Neural cell (in vitro differentiated cells): Measurements from ENCODE around the gene IL1RAP. TPM values are rescaled to one million over a fixed set of nuclear protein-coding genes. Genes with fewer than 3 reads are reported as not detected.

Source experiments
- H2AFZ ChIP-seq: fragments of 200-600, 300-800 bp; sonication (generic), shearing (Covaris generic); 2 replicates; pipeline ENCODE4 v1.6.0; 2014; ENCODE audit warnings: low read depth, mild to moderate bottlenecking, antibody characterized with exemption, low read length, moderate library complexity
- H3F3A ChIP-seq: fragments of 200-600 bp; shearing (Covaris generic); 2 replicates; pipeline ENCODE4 v1.6.1; 2016; ENCODE audit warnings: mild to moderate bottlenecking, moderate library complexity, mixed read lengths, antibody characterized with exemption, low read length; ENCODE audit not compliant: insufficient read depth, poor library complexity, severe bottlenecking
- H3K27ac ChIP-seq: fragments of 200-600, 300-800 bp; sonication (generic), shearing (Covaris generic); 2 replicates; pipeline ENCODE4 v1.5.1; 2014; ENCODE audit warnings: mild to moderate bottlenecking, low read length, moderate library complexity
- H3K27me3 ChIP-seq: fragments of 300-800, 200-600 bp; sonication (generic), shearing (Covaris generic); 2 replicates; pipeline ENCODE4 v1.6.0; 2014; ENCODE audit warnings: mild to moderate bottlenecking, low read depth, low read length, moderate library complexity; ENCODE audit not compliant: insufficient read depth
- H3K36me3 ChIP-seq: fragments of 300-800, 200-600 bp; sonication (generic), shearing (Covaris generic); 2 replicates; pipeline ENCODE4 v1.5.1; 2014; ENCODE audit warnings: mild to moderate bottlenecking, antibody characterized with exemption, low read length, moderate library complexity; ENCODE audit not compliant: insufficient read depth
- H3K4me2 ChIP-seq: fragments of 300-800, 200-600 bp; sonication (generic), shearing (Covaris generic); 2 replicates; pipeline ENCODE4 v1.6.0; 2014; ENCODE audit warnings: mild to moderate bottlenecking, low read length
- H3K4me3 ChIP-seq: fragments of 300-800, 200-600 bp; sonication (generic), shearing (Covaris generic); 2 replicates; pipeline ENCODE4 v1.5.1; 2014; ENCODE audit warnings: mild to moderate bottlenecking, low read length, moderate library complexity
- H3K79me2 ChIP-seq: fragments of 200-600 bp; shearing (Covaris generic); replicated peaks from 2 replicates; pipeline ENCODE4 v1.6.0; 2014; ENCODE audit warnings: mild to moderate bottlenecking, low read length, moderate library complexity; ENCODE audit not compliant: insufficient read depth
- H3K9ac ChIP-seq: fragments of 300-800, 200-600 bp; sonication (generic), shearing (Covaris generic); 2 replicates; pipeline ENCODE4 v1.6.1; 2016; ENCODE audit warnings: mild to moderate bottlenecking, low read length, mixed read lengths
- H3K9me2 ChIP-seq: fragments of 200-600 bp; shearing (Covaris generic); 2 replicates; pipeline ENCODE4 v1.6.1; 2016; ENCODE audit warnings: mild to moderate bottlenecking, low read length, mixed read lengths; ENCODE audit not compliant: insufficient read depth
- H3K9me3 ChIP-seq: fragments of 200-600, 300-800 bp; sonication (generic), shearing (Covaris generic); 2 replicates; pipeline ENCODE4 v1.6.1; 2016; ENCODE audit warnings: mild to moderate bottlenecking, mixed run types, low read length, moderate library complexity, mixed read lengths
- H4K20me1 ChIP-seq: fragments of 200-600 bp; shearing (Covaris generic); 2 replicates; pipeline ENCODE4 v1.6.1; 2016; ENCODE audit warnings: mild to moderate bottlenecking, mixed run types; ENCODE audit not compliant: insufficient read depth
- CTCF ChIP-seq: fragments of 450-650 bp; IDR thresholded peaks from 2 replicates; pipeline ENCODE4 v1.5.1; 2014; ENCODE audit warnings: antibody characterized with exemption, mild to moderate bottlenecking, moderate library complexity; ENCODE audit not compliant: poor library complexity, severe bottlenecking
- EP300 ChIP-seq: fragments of 450-650 bp; conservative IDR thresholded peaks from 2 replicates; pipeline ENCODE4 v1.6.1; 2014; ENCODE audit warnings: antibody characterized with exemption, mild to moderate bottlenecking, moderate library complexity; ENCODE audit not compliant: poor library complexity, severe bottlenecking
- EZH2 ChIP-seq: fragments of 200-600, 300-800 bp; shearing (Covaris generic), sonication (generic); IDR thresholded peaks from 2 replicates; pipeline ENCODE4 v1.6.1; 2014; ENCODE audit warnings: antibody characterized with exemption, low read length, borderline replicate concordance, mild to moderate bottlenecking; ENCODE audit not compliant: insufficient read depth, poor library complexity, severe bottlenecking
- MXI1 ChIP-seq: fragments of 450-650 bp; conservative IDR thresholded peaks from 2 replicates; pipeline ENCODE4 v1.6.1; 2014; ENCODE audit warnings: antibody characterized with exemption, mild to moderate bottlenecking; ENCODE audit not compliant: poor library complexity, severe bottlenecking
- POLR2AphosphoS5 ChIP-seq: IDR thresholded peaks from 2 replicates; pipeline ENCODE4 v1.6.1; 2012
- RAD21 ChIP-seq: fragments of 450-650 bp; conservative IDR thresholded peaks from 2 replicates; pipeline ENCODE4 v1.6.1; 2014; ENCODE audit warnings: antibody characterized with exemption, mild to moderate bottlenecking, moderate library complexity
- REST ChIP-seq: IDR thresholded peaks from 2 replicates; pipeline ENCODE4 v1.6.1; 2012; ENCODE audit warnings: borderline replicate concordance
- SMC3 ChIP-seq: fragments of 450-650 bp; conservative IDR thresholded peaks from 2 replicates; pipeline ENCODE4 v1.6.1; 2014; ENCODE audit warnings: antibody characterized with exemption, mild to moderate bottlenecking, moderate library complexity; ENCODE audit not compliant: poor library complexity
- TAF1 ChIP-seq: IDR thresholded peaks from 2 replicates; pipeline ENCODE4 v1.6.1; 2012; ENCODE audit warnings: low read depth
- polyA plus RNA-seq: library from polyadenylated mRNA; depleted of rRNA; stranded (reverse); fragments of >200 nt; gene quantifications from 2 replicates; pipeline ENCODE4 v1.2.3, GENCODE V29; 2014

IL1RAP gene
- polyA plus RNA-seq, 1 donor from 2014 or later: 24.6 TPM

- Histone ChIP-seq H2AFZ (no peak overlapping the region), H4K20me1 (no peaks in the 10 kb centered on the region), H3K27me3 (no peaks in the 10 kb centered on the region), H3F3A (no peaks in the 10 kb centered on the region), H3K36me3 (no peaks in the 10 kb centered on the region), H3K4me3 (no peak overlapping the region), H3K27ac (no peak overlapping the region), H3K9ac (no peak overlapping the region), H3K9me2 (no peaks in the 10 kb centered on the region), H3K9me3 (no peaks in the 10 kb centered on the region), H3K4me2 (no peak overlapping the region), H3K79me2 (no peaks in the 10 kb centered on the region)
- no peak for TF ChIP-seq REST
- no peak for TF ChIP-seq RAD21
- TF ChIP-seq MXI1: no peak
- TF ChIP-seq SMC3: no peak
- no peak for TF ChIP-seq POLR2AphosphoS5
- no peak for TF ChIP-seq EP300
- no peak for TF ChIP-seq CTCF
- no peak for TF ChIP-seq EZH2
- TF ChIP-seq TAF1: no peak
Measured at GRCh38 chr3:190699776-190700175, 185.9 kb downstream of the IL1RAP start.

- H3K36me3 ChIP-seq: no peaks in the 10 kb centered on the region
- no peak overlapping the region for H3K27ac ChIP-seq
- H4K20me1 ChIP-seq: no peaks in the 10 kb centered on the region
- H3K9me2 ChIP-seq: no peaks in the 10 kb centered on the region
- no peaks in the 10 kb centered on the region for H3K9me3 ChIP-seq
- H2AFZ ChIP-seq: no peak overlapping the region
- no peaks in the 10 kb centered on the region for H3F3A ChIP-seq
- H3K27me3 ChIP-seq: no peaks in the 10 kb centered on the region
- H3K9ac ChIP-seq: no peak overlapping the region
- no peak overlapping the region for H3K4me2 ChIP-seq
- no peak overlapping the region for H3K4me3 ChIP-seq
- no peaks in the 10 kb centered on the region for H3K79me2 ChIP-seq
- no peak for TF ChIP-seq TAF1
- no peak for TF ChIP-seq REST
- peak; percentile 58 for TF ChIP-seq CTCF
- peak; percentile 61 for TF ChIP-seq RAD21
- no peak for TF ChIP-seq POLR2AphosphoS5
- TF ChIP-seq SMC3: peak; percentile 57
- no peak for TF ChIP-seq EZH2
- TF ChIP-seq EP300: no peak
Measured at GRCh38 chr3:190701096-190701532, 187.2 kb downstream of the IL1RAP start.
